NCI-H2107 treated with DMSO at 0.1 percent for 48 hours (cell line): ENCODE measurements around the gene RAMP2.

Experiments used
- DNase-seq: peaks from one replicate; lab custom pipeline; 2025; ENCODE audit not compliant: unreplicated experiment; lab: John Stamatoyannopoulos, UW

RAMP2 gene

GRCh38 chr17:42791948-42792347, 30.9 kb downstream of the RAMP2 start:
- no peak for DNase-seq

GRCh38 chr17:42792545-42792944, 31.5 kb downstream of the RAMP2 start:
- no peak for DNase-seq

GRCh38 chr17:42795061-42795460, 34.0 kb downstream of the RAMP2 start:
- no peak for DNase-seq

- no peak for DNase-seq
Measured at GRCh38 chr17:42795465-42795864, 34.4 kb downstream of the RAMP2 start.

DNA sequence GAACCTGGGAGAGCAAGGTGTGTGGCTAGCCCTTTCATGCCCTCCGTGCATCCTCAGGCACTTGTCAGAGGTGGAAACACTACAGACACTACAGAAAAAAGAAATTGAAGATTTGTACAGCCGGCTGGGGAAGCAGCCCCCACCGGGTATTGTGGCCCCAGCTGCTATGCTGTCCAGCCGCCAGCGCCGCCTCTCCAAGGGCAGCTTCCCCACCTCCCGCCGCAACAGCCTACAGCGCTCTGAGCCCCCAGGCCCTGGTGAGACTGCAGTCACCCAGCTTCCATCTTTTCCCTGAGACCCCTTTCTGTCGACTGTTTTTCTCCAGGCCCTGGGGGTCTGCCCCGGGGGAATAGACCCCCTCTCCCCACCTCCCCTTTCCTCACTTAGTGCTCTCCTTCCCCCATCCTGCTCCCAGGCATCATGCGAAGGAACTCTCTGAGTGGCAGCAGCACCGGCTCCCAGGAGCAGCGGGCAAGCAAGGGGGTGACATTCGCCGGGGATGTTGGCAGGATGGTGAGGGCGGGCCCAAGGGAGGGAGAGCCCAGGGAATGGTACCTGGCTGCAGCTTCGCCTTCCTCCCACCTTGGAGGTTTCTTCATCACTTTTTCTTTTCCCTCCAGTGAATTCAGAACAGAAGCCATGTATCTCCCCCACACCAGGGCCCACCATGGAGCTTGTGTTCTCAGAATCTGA, 35.2 kb downstream of the RAMP2 start:
- no peak for DNase-seq

DNA sequence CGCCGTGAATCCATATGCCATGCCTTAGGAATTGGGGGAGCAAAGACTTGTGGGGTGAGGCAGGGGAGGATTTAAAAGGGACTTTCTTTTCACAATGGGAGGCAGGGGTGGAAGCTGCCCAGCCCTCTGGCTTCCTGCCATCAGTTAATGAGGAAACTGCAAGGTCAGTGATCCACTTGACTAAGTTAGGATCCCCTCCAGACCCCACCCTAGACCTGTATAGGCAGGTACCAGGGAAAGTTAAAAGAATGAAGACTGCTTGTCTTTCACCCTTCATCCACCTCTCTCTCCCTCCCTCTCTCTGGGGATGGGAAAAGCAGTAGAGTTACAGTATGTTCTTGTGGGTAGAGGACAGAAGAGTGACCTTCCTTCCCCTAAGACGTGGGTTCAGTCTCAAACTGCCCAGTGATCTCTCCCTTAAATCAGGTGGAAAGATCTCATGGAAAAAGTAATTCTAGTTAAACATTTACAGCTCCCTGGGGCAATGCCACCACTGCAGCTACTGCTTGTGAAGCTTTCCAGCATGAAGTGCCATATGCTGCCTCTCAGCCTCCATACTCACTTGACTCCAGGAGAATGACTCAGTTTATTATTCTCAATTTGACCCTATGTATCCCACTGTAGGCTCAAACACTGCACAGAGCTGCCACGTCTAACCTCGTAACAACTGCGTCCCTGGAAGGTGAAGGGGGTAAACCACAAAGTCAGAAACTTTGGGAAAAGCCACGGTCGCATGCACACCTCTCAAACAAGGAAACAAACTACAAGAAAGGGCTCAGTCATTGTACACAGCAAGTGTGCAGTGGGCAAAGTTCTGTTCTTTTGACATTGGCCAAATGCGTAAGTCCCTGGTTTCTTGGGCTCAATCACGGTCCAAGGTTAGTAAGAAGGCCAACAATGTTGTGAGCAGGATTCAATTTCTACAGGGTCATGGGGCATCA, 36.3 kb downstream of the RAMP2 start:
- no peak for DNase-seq

DNA sequence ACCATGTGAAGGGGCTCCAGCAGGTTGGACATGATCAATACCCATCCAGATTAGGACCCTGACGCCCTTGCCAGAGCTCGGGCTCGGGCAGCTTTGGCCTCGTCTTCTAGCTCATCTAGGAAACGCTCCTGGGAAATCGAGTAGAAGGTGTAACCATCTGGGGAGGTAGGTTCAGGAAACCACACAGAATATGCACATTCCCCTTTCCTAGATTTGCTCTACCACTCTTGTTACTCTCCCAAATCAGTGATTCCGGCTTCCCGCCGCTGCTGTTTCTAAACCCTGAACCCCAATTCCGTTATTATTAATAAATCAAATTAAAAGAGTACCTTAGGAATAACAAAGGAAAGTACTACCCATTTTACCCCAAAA, 37.0 kb downstream of the RAMP2 start:
- DNase-seq: no peak

- peak; percentile 33 for DNase-seq
Measured at GRCh38 chr17:42798383-42799380, 37.7 kb downstream of the RAMP2 start, which contains the start of the genes CNTD1 and COA3. TSS of gene CNTD1 (plus strand) at chr17:42798861. CDS start at chr17:42799068, 207 bp downstream. TSS of gene COA3 (minus strand) at chr17:42798704. CDS start at chr17:42798681, 23 bp downstream.

GRCh38 chr17:42803074-42803883, 42.3 kb downstream of the RAMP2 start:
- no peak for DNase-seq

DNA sequence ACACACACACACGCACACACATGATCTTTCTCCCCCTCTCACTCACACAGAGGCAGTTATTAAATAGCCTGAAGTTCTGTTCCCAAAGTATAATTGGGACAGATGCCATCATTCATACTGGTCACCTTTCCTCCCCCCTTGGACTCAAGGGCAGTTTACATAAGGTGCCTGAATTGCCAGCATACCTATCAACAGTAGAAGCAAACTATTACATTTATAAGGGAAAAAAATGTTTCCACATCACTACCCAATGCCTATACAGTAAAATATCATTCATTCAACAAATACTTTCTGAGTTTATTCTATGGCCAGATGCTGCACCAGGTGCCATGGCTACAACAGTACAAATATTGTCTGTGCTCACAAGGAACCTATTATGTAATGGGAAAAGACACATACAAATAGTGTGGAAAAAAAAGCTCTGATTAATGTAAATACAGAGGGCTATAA, 43.9 kb downstream of the RAMP2 start:
- DNase-seq: no peak

- DNase-seq: no peak
Measured at GRCh38 chr17:42806249-42806648, 45.2 kb downstream of the RAMP2 start.

GRCh38 chr17:42809250-42809649, 48.2 kb downstream of the RAMP2 start:
- no peak for DNase-seq
